GM12875 (cell line): Measurements from ENCODE around the gene JMJD6.
"Not testable (repeated sequence)": the region's sequence is repeated elsewhere in the genome, so short reads cannot be mapped to it uniquely, and the experiment has no call there.

Experiments
- H3K4me3 ChIP-seq: one replicate; pipeline ENCODE4 v1.5.1; 2011; ENCODE audit warnings: low read depth, low read length, control low read depth
- CTCF ChIP-seq: IDR thresholded peaks from 2 replicates; pipeline ENCODE4 v1.5.1; 2011; ENCODE audit warnings: low read depth, mild to moderate bottlenecking, control low read depth, inconsistent platforms, low read length, moderate library complexity, borderline replicate concordance; ENCODE audit not compliant: insufficient read depth

Gene JMJD6

GRCh38 chr17:76727745-76728456, 1.5 kb upstream of the JMJD6 start:
- no peak for TF ChIP-seq CTCF
- peak overlapping the region; percentile 80 for H3K4me3 ChIP-seq

GRCh38 chr17:76726776-76727718, 641 bp upstream of the JMJD6 start, which contains the start of gene METTL23:
Gene METTL23, plus strand, starts transcription at chr17:76726839. Its CDS starts 2,872 bp downstream, at chr17:76729711.
- H3K4me3 ChIP-seq = peak within 1 kb of the TSS; percentile 80
- peak; percentile 83 for TF ChIP-seq CTCF

- peak overlapping the region; percentile 80 for H3K4me3 ChIP-seq
- no peak for TF ChIP-seq CTCF
Observed at GRCh38 chr17:76725580-76726230, 701 bp downstream of the JMJD6 start.

GRCh38 chr17:76723812-76724211, 2.6 kb downstream of the JMJD6 start:
- TF ChIP-seq CTCF = no peak
- no peak overlapping the region for H3K4me3 ChIP-seq

GRCh38 chr17:76722977-76723376, 3.4 kb downstream of the JMJD6 start:
- not testable (repeated sequence) for H3K4me3 ChIP-seq

GRCh38 chr17:76722279-76722678, 4.1 kb downstream of the JMJD6 start:
- TF ChIP-seq CTCF = no peak
- no peak overlapping the region for H3K4me3 ChIP-seq

- no peak for TF ChIP-seq CTCF
- H3K4me3 ChIP-seq = no peak overlapping the region
Observed at GRCh38 chr17:76721463-76721862, 4.9 kb downstream of the JMJD6 start.
